ENCODE results near the gene KCNK5.

DNA sequence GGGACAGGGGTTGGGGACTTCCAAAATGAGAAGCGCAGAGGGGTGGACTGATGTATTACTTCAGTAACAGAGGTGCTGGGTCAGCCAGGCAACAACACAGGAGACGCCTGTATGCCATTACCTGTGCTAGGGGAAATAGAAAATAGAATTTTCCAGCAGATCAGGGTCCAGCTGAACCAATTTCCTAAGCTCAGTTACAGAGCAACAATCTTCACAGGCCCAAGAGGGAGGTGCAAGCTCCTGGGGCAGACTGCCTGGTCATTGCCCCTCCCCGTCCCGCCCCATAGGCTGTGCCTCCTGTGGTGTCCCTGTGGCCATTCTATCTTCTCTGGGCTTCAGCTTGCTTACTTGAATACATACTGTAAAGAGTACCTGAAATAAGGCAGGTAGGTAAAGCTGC lies 3.7 kb downstream of the KCNK5 start:
- TF ChIP-seq, protein P1, sequence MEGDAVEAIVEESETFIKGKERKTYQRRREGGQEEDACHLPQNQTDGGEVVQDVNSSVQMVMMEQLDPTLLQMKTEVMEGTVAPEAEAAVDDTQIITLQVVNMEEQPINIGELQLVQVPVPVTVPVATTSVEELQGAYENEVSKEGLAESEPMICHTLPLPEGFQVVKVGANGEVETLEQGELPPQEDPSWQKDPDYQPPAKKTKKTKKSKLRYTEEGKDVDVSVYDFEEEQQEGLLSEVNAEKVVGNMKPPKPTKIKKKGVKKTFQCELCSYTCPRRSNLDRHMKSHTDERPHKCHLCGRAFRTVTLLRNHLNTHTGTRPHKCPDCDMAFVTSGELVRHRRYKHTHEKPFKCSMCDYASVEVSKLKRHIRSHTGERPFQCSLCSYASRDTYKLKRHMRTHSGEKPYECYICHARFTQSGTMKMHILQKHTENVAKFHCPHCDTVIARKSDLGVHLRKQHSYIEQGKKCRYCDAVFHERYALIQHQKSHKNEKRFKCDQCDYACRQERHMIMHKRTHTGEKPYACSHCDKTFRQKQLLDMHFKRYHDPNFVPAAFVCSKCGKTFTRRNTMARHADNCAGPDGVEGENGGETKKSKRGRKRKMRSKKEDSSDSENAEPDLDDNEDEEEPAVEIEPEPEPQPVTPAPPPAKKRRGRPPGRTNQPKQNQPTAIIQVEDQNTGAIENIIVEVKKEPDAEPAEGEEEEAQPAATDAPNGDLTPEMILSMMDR (tag by site-specific recombination; IDR thresholded peaks at IDR 0.05), result no peak
- TF ChIP-seq ZNF274 (IDR thresholded peaks at IDR 0.05; ENCODE audit: low read length) (no peak), ZNF274 (tag by site-specific recombination; IDR thresholded peaks at IDR 0.05; ENCODE audit: borderline replicate concordance) (no peak), ZNF138 (tag by site-specific recombination; IDR thresholded peaks at IDR 0.05; ENCODE audit: borderline replicate concordance) (no peak), ZNF350 (tag by site-specific recombination; IDR thresholded peaks at IDR 0.05) (no peak), YY1 (tag by site-specific recombination; IDR thresholded peaks at IDR 0.05) (no peak), ZNF292 (tag by site-specific recombination; IDR thresholded peaks at IDR 0.05; ENCODE audit: borderline replicate concordance, low read depth) (no peak), ZFHX2 (tag by site-specific recombination; conservative IDR thresholded peaks at IDR 0.05) (no peak), ZNF670 (tag by site-specific recombination; IDR thresholded peaks at IDR 0.05; ENCODE audit: low read depth) (no peak)
- TF ChIP-seq, protein P2, sequence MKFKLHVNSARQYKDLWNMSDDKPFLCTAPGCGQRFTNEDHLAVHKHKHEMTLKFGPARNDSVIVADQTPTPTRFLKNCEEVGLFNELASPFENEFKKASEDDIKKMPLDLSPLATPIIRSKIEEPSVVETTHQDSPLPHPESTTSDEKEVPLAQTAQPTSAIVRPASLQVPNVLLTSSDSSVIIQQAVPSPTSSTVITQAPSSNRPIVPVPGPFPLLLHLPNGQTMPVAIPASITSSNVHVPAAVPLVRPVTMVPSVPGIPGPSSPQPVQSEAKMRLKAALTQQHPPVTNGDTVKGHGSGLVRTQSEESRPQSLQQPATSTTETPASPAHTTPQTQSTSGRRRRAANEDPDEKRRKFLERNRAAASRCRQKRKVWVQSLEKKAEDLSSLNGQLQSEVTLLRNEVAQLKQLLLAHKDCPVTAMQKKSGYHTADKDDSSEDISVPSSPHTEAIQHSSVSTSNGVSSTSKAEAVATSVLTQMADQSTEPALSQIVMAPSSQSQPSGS (tag by site-specific recombination; IDR thresholded peaks at IDR 0.05; ENCODE audit: low read depth), result no peak
- TF ChIP-seq, protein P3, sequence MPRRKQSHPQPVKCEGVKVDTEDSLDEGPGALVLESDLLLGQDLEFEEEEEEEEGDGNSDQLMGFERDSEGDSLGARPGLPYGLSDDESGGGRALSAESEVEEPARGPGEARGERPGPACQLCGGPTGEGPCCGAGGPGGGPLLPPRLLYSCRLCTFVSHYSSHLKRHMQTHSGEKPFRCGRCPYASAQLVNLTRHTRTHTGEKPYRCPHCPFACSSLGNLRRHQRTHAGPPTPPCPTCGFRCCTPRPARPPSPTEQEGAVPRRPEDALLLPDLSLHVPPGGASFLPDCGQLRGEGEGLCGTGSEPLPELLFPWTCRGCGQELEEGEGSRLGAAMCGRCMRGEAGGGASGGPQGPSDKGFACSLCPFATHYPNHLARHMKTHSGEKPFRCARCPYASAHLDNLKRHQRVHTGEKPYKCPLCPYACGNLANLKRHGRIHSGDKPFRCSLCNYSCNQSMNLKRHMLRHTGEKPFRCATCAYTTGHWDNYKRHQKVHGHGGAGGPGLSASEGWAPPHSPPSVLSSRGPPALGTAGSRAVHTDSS (tag by site-specific recombination; IDR thresholded peaks at IDR 0.05), result no peak
- TF ChIP-seq, protein P4, sequence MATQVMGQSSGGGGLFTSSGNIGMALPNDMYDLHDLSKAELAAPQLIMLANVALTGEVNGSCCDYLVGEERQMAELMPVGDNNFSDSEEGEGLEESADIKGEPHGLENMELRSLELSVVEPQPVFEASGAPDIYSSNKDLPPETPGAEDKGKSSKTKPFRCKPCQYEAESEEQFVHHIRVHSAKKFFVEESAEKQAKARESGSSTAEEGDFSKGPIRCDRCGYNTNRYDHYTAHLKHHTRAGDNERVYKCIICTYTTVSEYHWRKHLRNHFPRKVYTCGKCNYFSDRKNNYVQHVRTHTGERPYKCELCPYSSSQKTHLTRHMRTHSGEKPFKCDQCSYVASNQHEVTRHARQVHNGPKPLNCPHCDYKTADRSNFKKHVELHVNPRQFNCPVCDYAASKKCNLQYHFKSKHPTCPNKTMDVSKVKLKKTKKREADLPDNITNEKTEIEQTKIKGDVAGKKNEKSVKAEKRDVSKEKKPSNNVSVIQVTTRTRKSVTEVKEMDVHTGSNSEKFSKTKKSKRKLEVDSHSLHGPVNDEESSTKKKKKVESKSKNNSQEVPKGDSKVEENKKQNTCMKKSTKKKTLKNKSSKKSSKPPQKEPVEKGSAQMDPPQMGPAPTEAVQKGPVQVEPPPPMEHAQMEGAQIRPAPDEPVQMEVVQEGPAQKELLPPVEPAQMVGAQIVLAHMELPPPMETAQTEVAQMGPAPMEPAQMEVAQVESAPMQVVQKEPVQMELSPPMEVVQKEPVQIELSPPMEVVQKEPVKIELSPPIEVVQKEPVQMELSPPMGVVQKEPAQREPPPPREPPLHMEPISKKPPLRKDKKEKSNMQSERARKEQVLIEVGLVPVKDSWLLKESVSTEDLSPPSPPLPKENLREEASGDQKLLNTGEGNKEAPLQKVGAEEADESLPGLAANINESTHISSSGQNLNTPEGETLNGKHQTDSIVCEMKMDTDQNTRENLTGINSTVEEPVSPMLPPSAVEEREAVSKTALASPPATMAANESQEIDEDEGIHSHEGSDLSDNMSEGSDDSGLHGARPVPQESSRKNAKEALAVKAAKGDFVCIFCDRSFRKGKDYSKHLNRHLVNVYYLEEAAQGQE (tag by site-specific recombination; IDR thresholded peaks at IDR 0.05), result no peak
- TF ChIP-seq, protein P5, sequence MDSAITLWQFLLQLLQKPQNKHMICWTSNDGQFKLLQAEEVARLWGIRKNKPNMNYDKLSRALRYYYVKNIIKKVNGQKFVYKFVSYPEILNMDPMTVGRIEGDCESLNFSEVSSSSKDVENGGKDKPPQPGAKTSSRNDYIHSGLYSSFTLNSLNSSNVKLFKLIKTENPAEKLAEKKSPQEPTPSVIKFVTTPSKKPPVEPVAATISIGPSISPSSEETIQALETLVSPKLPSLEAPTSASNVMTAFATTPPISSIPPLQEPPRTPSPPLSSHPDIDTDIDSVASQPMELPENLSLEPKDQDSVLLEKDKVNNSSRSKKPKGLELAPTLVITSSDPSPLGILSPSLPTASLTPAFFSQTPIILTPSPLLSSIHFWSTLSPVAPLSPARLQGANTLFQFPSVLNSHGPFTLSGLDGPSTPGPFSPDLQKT (IDR thresholded peaks at IDR 0.05; ENCODE audit: borderline replicate concordance, low read depth, low read length), result no peak

Data from HEK293 (cell line).